Activated CD4-positive, alpha-beta memory T cell treated with anti-CD3 and anti-CD28 coated beads, Interleukin-2, amount 10 ng/mL, durations not matched to agents 7 days and 5 days (primary cell): Measurements from ENCODE around the gene GLIS1. TPM values are rescaled to one million over a fixed set of nuclear protein-coding genes. Genes with fewer than 3 reads are reported as not detected.
"Not testable (repeated sequence)": the region's sequence is repeated elsewhere in the genome, so short reads cannot be mapped to it uniquely, and the experiment has no call there.

Source experiments
- CTCF ChIA-PET: fragments of 350-600 bp; sonication (Branson Sonifier 250); formaldehyde crosslinking; loops from one replicate; lab custom pipeline; 2021; ENCODE audit warnings: antibody characterized with exemption, inconsistent platforms; lab: Charles Lee
- POLR2A ChIA-PET: fragments of 350-600 bp; sonication (Branson Sonifier 250); formaldehyde crosslinking; loops from one replicate; lab custom pipeline; 2021; ENCODE audit warnings: antibody characterized with exemption; lab: Charles Lee
- DNase-seq: peaks from one replicate; pipeline ENCODE4 v3.0.0-alpha.2; 2020
- H3K27ac Mint-ChIP-seq: one replicate; pipeline ENCODE4 v1.8.0; 2021; ENCODE audit warnings: mild to moderate bottlenecking, mixed read lengths
- H3K27me3 Mint-ChIP-seq: one replicate; pipeline ENCODE4 v1.8.0; 2021; ENCODE audit warnings: mixed read lengths
- H3K36me3 Mint-ChIP-seq: one replicate; pipeline ENCODE4 v1.8.0; 2021; ENCODE audit warnings: low read depth, mixed read lengths
- H3K4me1 Mint-ChIP-seq: one replicate; pipeline ENCODE4 v1.8.0; 2021; ENCODE audit warnings: mixed read lengths
- H3K4me3 Mint-ChIP-seq: one replicate; pipeline ENCODE4 v1.8.0; 2021; ENCODE audit warnings: mild to moderate bottlenecking, mixed read lengths
- H3K9me3 Mint-ChIP-seq: one replicate; pipeline ENCODE4 v1.8.0; 2021; ENCODE audit warnings: mixed read lengths
- total RNA-seq, 2 experiments: library from RNA; stranded (reverse); gene quantifications; one replicate each; pipeline ENCODE4 v1.2.3, GENCODE V29; 2021

GLIS1 gene
- total RNA-seq, 2 experiments from 2014 or later, result not detected

- no peaks in the 10 kb centered on the region for H3K9me3 Mint-ChIP-seq
- H3K4me1 Mint-ChIP-seq, result peaks cover 12% of the 10 kb centered on the region
- H3K27ac Mint-ChIP-seq, result no peak overlapping the region
- H3K27me3 Mint-ChIP-seq, result peaks cover 28% of the 10 kb centered on the region
- no peak for DNase-seq
- no peaks in the 10 kb centered on the region for H3K36me3 Mint-ChIP-seq
- CTCF ChIA-PET, result interaction anchor here (1.2 kb wide), 1 partner anchor 121 kb away, joined by 3 read pairs; no protein-coding TSS in a partner anchor
- POLR2A ChIA-PET, result no interaction called here
- H3K4me3 Mint-ChIP-seq, result no peak overlapping the region
Observed at GRCh38 chr1:53561503-53562105, 177.4 kb downstream of the GLIS1 start.

GRCh38 chr1:53560581-53561502 is 178.1 kb downstream of the GLIS1 start:
- H3K27ac Mint-ChIP-seq, result no peak overlapping the region
- H3K27me3 Mint-ChIP-seq, result peaks cover 24% of the 10 kb centered on the region
- no peaks in the 10 kb centered on the region for H3K36me3 Mint-ChIP-seq
- ChIA-PET POLR2A (no interaction called here), CTCF (interaction anchor here (1.2 kb wide), 1 partner anchor 122 kb away, joined by 3 read pairs; no protein-coding TSS in a partner anchor)
- DNase-seq, result no peak
- no peak overlapping the region for H3K4me3 Mint-ChIP-seq
- no peaks in the 10 kb centered on the region for H3K9me3 Mint-ChIP-seq
- H3K4me1 Mint-ChIP-seq, result peaks cover 12% of the 10 kb centered on the region

- H3K4me1 Mint-ChIP-seq, result peaks cover 12% of the 10 kb centered on the region
- H3K36me3 Mint-ChIP-seq, result no peaks in the 10 kb centered on the region
- peaks cover 17% of the 10 kb centered on the region for H3K27me3 Mint-ChIP-seq
- no peak for DNase-seq
- H3K27ac Mint-ChIP-seq, result no peak overlapping the region
- H3K4me3 Mint-ChIP-seq, result no peak overlapping the region
- no peaks in the 10 kb centered on the region for H3K9me3 Mint-ChIP-seq
- POLR2A ChIA-PET, result no interaction called here
- CTCF ChIA-PET, result no interaction called here
Observed at GRCh38 chr1:53559854-53560580, 178.9 kb downstream of the GLIS1 start.

- Mint-ChIP-seq H3K27ac (no peak overlapping the region), H3K4me3 (no peak overlapping the region), H3K36me3 (no peaks in the 10 kb centered on the region), H3K9me3 (no peaks in the 10 kb centered on the region), H3K4me1 (peaks cover 12% of the 10 kb centered on the region), H3K27me3 (peaks cover 16% of the 10 kb centered on the region)
- CTCF ChIA-PET, result no interaction called here
- DNase-seq, result no peak
- POLR2A ChIA-PET, result no interaction called here
Observed at GRCh38 chr1:53559391-53559815, 179.6 kb downstream of the GLIS1 start.

- Mint-ChIP-seq H3K36me3 (no peaks in the 10 kb centered on the region), H3K4me1 (peaks cover 12% of the 10 kb centered on the region), H3K27ac (no peak overlapping the region), H3K4me3 (no peak overlapping the region), H3K9me3 (no peaks in the 10 kb centered on the region), H3K27me3 (peaks cover 12% of the 10 kb centered on the region)
- ChIA-PET POLR2A (no interaction called here), CTCF (no interaction called here)
- no peak for DNase-seq
Observed at GRCh38 chr1:53558739-53559315, 180.1 kb downstream of the GLIS1 start.

- Mint-ChIP-seq H3K27ac (no peak overlapping the region), H3K4me1 (peaks cover 12% of the 10 kb centered on the region), H3K36me3 (no peaks in the 10 kb centered on the region), H3K27me3 (peaks cover 5% of the 10 kb centered on the region), H3K9me3 (no peaks in the 10 kb centered on the region), H3K4me3 (no peak overlapping the region)
- POLR2A ChIA-PET, result no interaction called here
- no peak for DNase-seq
- CTCF ChIA-PET, result no interaction called here
Observed at GRCh38 chr1:53557830-53558738, 180.9 kb downstream of the GLIS1 start.

- no peak for DNase-seq
- H3K27me3 Mint-ChIP-seq, result no peaks in the 10 kb centered on the region
- no peak overlapping the region for H3K27ac Mint-ChIP-seq
- peaks cover 7% of the 10 kb centered on the region for H3K4me1 Mint-ChIP-seq
- CTCF ChIA-PET, result no interaction called here
- POLR2A ChIA-PET, result no interaction called here
- no peaks in the 10 kb centered on the region for H3K9me3 Mint-ChIP-seq
- no peaks in the 10 kb centered on the region for H3K36me3 Mint-ChIP-seq
- no peak overlapping the region for H3K4me3 Mint-ChIP-seq
Observed at GRCh38 chr1:53557369-53557768, 181.6 kb downstream of the GLIS1 start.

- ChIA-PET POLR2A (no interaction called here), CTCF (no interaction called here)
- no peak for DNase-seq
- Mint-ChIP-seq H3K4me3 (no peak overlapping the region), H3K27me3 (peaks cover 2% of the 10 kb centered on the region), H3K36me3 (no peaks in the 10 kb centered on the region), H3K4me1 (peaks cover under 1% of the 10 kb centered on the region), H3K9me3 (no peaks in the 10 kb centered on the region), H3K27ac (no peak overlapping the region)
Observed at GRCh38 chr1:53556657-53557227, 182.2 kb downstream of the GLIS1 start.

GRCh38 chr1:53555620-53556326 is 183.2 kb downstream of the GLIS1 start:
- H3K27ac Mint-ChIP-seq, POLR2A ChIA-PET, H3K4me1 Mint-ChIP-seq, DNase-seq, H3K4me3 Mint-ChIP-seq, H3K36me3 Mint-ChIP-seq, H3K9me3 Mint-ChIP-seq, H3K27me3 Mint-ChIP-seq, CTCF ChIA-PET: not testable (repeated sequence)

GRCh38 chr1:53554592-53555305 is 184.2 kb downstream of the GLIS1 start:
- ChIA-PET CTCF (no interaction called here), POLR2A (no interaction called here)
- DNase-seq, result no peak
- H3K9me3 Mint-ChIP-seq, result no peaks in the 10 kb centered on the region
- peaks cover 3% of the 10 kb centered on the region for H3K27me3 Mint-ChIP-seq
- no peak overlapping the region for H3K4me3 Mint-ChIP-seq
- H3K27ac Mint-ChIP-seq, result no peak overlapping the region
- no peaks in the 10 kb centered on the region for H3K4me1 Mint-ChIP-seq
- H3K36me3 Mint-ChIP-seq, result no peaks in the 10 kb centered on the region
